Measurements from ENCODE around the gene WBP2.

GRCh38 chr17:75830164-75831031, 24.7 kb downstream of the WBP2 start:
- peak; percentile 42 for TF ChIP-seq CTCF (IDR thresholded peaks at IDR 0.05; ENCODE audit: poor library complexity)
- TF ChIP-seq EZH2 (IDR thresholded peaks at IDR 0.05; ENCODE audit: borderline replicate concordance) = no peak

Data from hepatocyte (in vitro differentiated cells).